Fibroblast of pulmonary artery (primary cell): ENCODE measurements around the gene SCN11A.
"Not testable (repeated sequence)": the region's sequence is repeated elsewhere in the genome, so short reads cannot be mapped to it uniquely, and the experiment has no call there.

Experiments
- DNase-seq: peaks from one replicate; pipeline ENCODE4 v3.0.0-alpha.2; 2010; ENCODE audit warnings: low read depth
- H3K4me3 ChIP-seq: replicated peaks from 2 replicates; pipeline ENCODE4 v1.5.1; 2011; ENCODE audit warnings: low read depth, mild to moderate bottlenecking, control low read depth, low read length, moderate library complexity
- TF ChIP-seq, protein P1 (sequence below): IDR thresholded peaks from 2 replicates; pipeline ENCODE4 v1.5.1; 2011; ENCODE audit warnings: mild to moderate bottlenecking, control low read depth, low read length, inconsistent platforms; ENCODE audit errors: missing control alignments

Gene SCN11A

DNA sequence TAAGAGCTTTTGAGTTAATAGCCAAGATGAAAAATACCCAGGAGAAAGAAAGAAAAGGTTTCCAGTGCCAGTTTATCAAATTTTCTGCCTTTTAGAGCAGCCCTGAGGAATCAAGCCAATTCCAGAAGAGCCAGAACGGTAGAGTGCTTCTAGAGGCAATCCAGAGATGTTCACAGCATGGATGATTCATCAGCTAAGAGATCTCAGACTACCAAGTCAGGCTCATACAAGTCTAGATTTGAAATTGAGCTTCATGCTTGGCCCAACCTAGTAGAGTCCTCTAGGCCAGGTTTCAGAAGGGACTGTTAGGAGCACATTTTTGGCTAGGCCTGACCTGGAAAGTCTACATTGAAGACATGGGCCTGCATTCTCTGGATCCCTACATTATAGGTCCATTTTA, 15.5 kb upstream of the SCN11A start:
- DNase-seq, result no peak
- H3K4me3 ChIP-seq, result no peak overlapping the region
- TF ChIP-seq, protein P1, sequence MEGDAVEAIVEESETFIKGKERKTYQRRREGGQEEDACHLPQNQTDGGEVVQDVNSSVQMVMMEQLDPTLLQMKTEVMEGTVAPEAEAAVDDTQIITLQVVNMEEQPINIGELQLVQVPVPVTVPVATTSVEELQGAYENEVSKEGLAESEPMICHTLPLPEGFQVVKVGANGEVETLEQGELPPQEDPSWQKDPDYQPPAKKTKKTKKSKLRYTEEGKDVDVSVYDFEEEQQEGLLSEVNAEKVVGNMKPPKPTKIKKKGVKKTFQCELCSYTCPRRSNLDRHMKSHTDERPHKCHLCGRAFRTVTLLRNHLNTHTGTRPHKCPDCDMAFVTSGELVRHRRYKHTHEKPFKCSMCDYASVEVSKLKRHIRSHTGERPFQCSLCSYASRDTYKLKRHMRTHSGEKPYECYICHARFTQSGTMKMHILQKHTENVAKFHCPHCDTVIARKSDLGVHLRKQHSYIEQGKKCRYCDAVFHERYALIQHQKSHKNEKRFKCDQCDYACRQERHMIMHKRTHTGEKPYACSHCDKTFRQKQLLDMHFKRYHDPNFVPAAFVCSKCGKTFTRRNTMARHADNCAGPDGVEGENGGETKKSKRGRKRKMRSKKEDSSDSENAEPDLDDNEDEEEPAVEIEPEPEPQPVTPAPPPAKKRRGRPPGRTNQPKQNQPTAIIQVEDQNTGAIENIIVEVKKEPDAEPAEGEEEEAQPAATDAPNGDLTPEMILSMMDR, result no peak

DNA sequence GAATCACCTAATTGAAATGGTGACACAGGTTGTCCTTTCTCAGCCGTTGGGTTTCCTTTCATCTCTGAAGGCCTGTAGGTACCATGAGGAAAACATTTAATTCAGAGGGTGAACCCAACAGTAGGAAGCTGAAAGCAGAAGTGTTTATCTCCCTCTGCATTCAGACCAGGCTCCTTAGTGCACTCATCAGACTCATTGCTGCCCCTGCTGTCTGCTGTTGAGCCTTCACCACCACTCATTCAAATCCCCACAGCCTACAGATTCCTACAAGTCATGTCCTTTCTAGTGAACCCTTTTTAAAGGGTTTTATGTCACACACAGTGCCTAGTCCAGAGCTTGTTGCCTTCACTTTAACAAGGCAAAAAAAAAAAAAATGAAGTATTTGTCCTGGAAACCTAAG, 13.5 kb upstream of the SCN11A start:
- H3K4me3 ChIP-seq, result no peak overlapping the region
- peak; percentile 48 for DNase-seq
- TF ChIP-seq, protein P1, result peak; percentile 60

DNA sequence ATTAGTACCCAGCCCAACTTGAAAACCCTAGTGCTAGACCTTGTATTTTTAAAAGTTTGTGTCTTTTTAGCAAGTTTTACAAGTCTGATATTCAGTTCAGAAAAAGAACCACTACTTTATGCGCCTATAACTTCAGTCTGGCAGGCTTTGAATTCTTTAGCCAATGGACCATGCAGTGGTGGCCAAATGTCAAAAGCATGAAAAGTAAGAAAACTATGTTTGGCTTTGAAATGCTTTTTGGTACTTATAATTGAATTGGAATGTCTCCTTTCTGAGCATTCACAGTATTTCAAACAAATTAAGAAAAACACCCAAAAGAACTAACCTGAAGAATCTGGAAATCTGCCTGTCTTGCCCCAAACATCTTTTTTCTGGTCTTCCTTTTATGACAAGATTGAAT, 12.9 kb upstream of the SCN11A start:
- no peak overlapping the region for H3K4me3 ChIP-seq
- TF ChIP-seq, protein P1, result no peak
- DNase-seq, result no peak

DNA sequence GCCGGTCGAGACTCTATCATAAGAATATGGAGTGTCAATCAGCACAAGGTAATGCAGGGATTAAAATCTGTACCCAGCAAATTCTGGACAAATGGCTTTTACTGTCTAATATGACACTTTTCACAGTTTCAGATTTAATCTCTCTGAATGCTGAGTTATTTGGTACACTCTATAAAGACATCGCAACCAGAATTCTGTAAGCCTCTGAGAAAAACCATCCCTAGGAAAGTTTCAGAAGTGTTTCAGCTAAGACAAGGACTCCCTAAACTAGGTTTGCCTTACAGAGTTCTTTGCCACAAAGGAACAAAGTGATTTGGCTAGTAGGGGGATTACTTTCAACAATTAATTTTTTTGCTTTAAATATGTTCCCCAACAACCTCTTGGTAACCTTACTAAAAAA, 11.4 kb upstream of the SCN11A start:
- no peak overlapping the region for H3K4me3 ChIP-seq
- DNase-seq, result no peak
- TF ChIP-seq, protein P1, result no peak

DNA sequence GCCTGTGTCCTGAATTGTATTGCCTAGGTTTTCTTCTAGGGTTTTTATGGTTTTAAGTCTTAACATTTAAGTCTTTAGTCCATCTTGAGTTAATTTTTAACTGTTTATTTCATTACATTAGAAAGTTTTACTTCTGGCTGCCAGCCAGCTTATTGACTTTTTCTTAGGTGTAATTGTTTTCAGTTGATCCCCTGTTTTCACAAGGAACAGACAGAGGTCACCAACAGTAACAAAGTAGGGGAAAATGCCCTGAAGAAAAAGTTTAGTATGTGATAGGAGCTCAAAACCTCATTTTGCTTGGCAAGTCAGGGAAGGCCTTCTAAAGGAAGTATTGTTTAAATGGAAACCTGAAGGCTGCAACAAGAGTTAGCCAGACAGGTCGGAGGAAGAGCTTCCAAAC, 10.4 kb upstream of the SCN11A start:
- TF ChIP-seq, protein P1, result no peak
- H3K4me3 ChIP-seq, result no peak overlapping the region

DNA sequence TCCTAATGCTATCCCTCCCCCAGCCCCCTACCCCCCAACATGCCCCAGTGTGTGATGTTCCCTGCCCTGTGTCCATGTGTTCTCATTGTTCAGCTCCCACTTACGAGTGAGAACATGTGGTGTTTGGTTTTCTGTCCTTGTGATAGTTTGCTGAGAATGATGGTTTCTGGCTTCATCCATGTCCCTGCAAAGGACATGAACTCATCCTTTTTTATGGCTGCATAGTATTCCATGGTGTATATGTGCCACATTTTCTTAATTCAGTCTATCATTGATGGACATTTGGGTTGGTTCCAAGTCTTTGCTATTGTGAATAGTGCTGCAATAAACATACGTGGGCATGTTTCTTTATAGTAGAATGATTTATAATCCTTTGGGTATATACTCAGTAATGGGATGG, 9.5 kb upstream of the SCN11A start:
- DNase-seq, H3K4me3 ChIP-seq: not testable (repeated sequence)

More for the DNA sequence above, 10.4 kb upstream of the SCN11A start:
- no peak for DNase-seq

DNA sequence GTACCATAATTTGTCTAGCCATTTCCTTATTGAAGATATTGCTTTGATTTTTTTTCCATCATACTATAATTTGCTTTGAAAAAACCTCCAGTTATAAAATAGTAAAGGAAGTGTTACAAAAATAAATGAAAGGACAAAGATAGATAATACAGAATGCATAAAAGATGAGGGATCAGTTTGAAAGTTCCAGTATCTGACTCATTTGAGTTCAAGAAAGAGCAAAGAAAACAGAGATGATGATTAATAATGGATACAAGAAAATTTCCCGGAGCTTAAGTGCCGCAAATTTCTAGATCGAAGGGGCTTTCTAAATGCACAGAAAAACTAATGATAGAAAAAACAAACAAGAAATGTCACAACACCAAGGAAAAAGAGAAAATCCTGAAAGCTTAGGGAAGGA, 4.4 kb upstream of the SCN11A start:
- TF ChIP-seq, protein P1, result no peak
- H3K4me3 ChIP-seq, result no peak overlapping the region
- DNase-seq, result no peak

DNA sequence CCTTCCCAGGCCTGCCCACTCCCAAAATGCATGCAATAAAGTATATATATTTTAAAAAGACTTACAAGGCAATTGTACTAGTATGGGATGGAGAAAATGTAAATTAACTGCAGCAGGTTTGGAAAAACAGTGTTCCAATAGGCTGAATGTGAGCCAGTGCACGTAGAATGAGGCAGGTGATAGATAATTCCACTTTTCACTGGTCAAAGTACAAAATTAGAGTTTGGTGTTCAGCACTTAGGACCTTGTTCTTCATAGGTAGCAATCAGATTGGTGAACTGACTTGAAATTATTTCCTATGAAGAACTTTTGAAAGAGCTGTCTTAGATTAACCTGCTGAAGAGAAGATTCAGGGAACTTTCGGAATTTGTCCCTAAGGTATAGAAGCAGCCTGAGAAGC, 2.0 kb upstream of the SCN11A start:
- H3K4me3 ChIP-seq, result no peak overlapping the region
- TF ChIP-seq, protein P1, result no peak
- no peak for DNase-seq
